HCT116 (cell line): ENCODE results near the gene CNTNAP2. TPM values are rescaled to one million over a fixed set of nuclear protein-coding genes. Genes with fewer than 3 reads are reported as not detected.

Experiments
- ATAC-seq: fragments of 200-7000 bp; cut with Tn5 transposase; 2 replicates; pipeline ENCODE4 v1.9.1; 2020; ENCODE audit warnings: mild to moderate bottlenecking, moderate library complexity
- BruUV-seq: library from RNA; stranded (reverse); fragments of 400-500 nt; replicated peaks from 2 replicates; lab custom pipeline; 2021; lab: Mats Ljungman, UMichigan
- CTCF ChIA-PET: fragments of 300-600 bp; sonication (Branson Sonifier 250); formaldehyde crosslinking; loops from one replicate; lab custom pipeline; 2021; ENCODE audit warnings: antibody characterized with exemption; lab: Charles Lee
- POLR2A ChIA-PET: fragments of 300-600, 350-600 bp; sonication (Branson Sonifier 250); formaldehyde crosslinking; loops from one replicate; lab custom pipeline; 2021; ENCODE audit warnings: antibody characterized with exemption; lab: Charles Lee
- RAD21 ChIA-PET, 2 experiments: fragments of 300-600 bp; sonication (Branson Sonifier 250); formaldehyde crosslinking; loops; one replicate each; lab custom pipeline; 2023; ENCODE audit warnings: low total read pairs in 2 of 2; ENCODE audit not compliant: uncharacterized antibody in 2 of 2, unreplicated experiment in 2 of 2, low non-redundant PET in 1 of 2; lab: Charles Lee
- DNase-seq: peaks from one replicate; pipeline ENCODE4 v3.0.0-alpha.2; 2010; ENCODE audit warnings: low read depth, low spot score
- H2AFZ ChIP-seq: fragments of 200-600 bp; shearing (Covaris generic), sonication (generic); 2 replicates; pipeline ENCODE4 v1.6.1; 2017; ENCODE audit warnings: low read depth, mixed run types, mixed read lengths, antibody characterized with exemption, low read length; ENCODE audit not compliant: poor library complexity, severe bottlenecking
- H3K27ac ChIP-seq: 2 replicates; pipeline ENCODE4 v1.5.1; 2012; ENCODE audit warnings: low read depth, low read length
- H3K27me3 ChIP-seq: fragments of 200-600 bp; sonication (generic); 2 replicates; pipeline ENCODE4 v1.6.1; 2016; ENCODE audit warnings: mixed run types, low read length, mixed read lengths; ENCODE audit not compliant: insufficient read depth
- H3K36me3 ChIP-seq, 2 experiments: fragments of 200-500 bp in 1 of 2; fragments of 200-600 bp in 1 of 2; sonication (Bioruptor generic) in 1 of 2; sonication (generic) in 1 of 2; 2 replicates each; pipeline versions ENCODE4 v1.5.1 to v1.6.1; 2014 to 2016; ENCODE audit warnings: low read length in 2 of 2, inconsistent platforms in 1 of 2, mixed read lengths in 1 of 2, mixed run types in 1 of 2; ENCODE audit not compliant: insufficient read depth in 2 of 2, control insufficient read depth in 1 of 2
- H3K4me1 ChIP-seq, 2 experiments: fragments of 200-600 bp in 1 of 2; sonication (generic) in 1 of 2; 2 replicates each; pipeline versions ENCODE4 v1.5.1 to v1.6.1; 2012 to 2017; ENCODE audit warnings: low read length in 2 of 2, inconsistent platforms in 1 of 2, mild to moderate bottlenecking in 1 of 2, mixed read lengths in 1 of 2, mixed run types in 1 of 2, moderate library complexity in 1 of 2; ENCODE audit not compliant: insufficient read depth in 2 of 2, control insufficient read depth in 1 of 2
- H3K4me2 ChIP-seq: fragments of 200-600 bp; sonication (generic); 2 replicates; pipeline ENCODE4 v1.6.1; 2017; ENCODE audit warnings: mixed run types, low read length, mixed read lengths
- H3K4me3 ChIP-seq, 2 experiments: fragments of 200-600 bp in 1 of 2; sonication (generic) in 1 of 2; replicated peaks in 1 of 2; 2 replicates each; pipeline ENCODE4 v1.5.1; 2011 to 2016; ENCODE audit warnings: low read length in 2 of 2, control low read depth in 1 of 2, low read depth in 1 of 2, mild to moderate bottlenecking in 1 of 2, mixed read lengths in 1 of 2, mixed run types in 1 of 2
- H3K79me2 ChIP-seq: fragments of 200-600 bp; sonication (generic); 2 replicates; pipeline ENCODE4 v1.6.1; 2017; ENCODE audit warnings: mild to moderate bottlenecking, mixed run types, low read length, moderate library complexity, mixed read lengths; ENCODE audit not compliant: insufficient read depth
- H3K9ac ChIP-seq: fragments of 200-600 bp; sonication (generic); 2 replicates; pipeline ENCODE4 v1.6.1; 2016; ENCODE audit warnings: low read length, mixed read lengths
- H3K9me2 ChIP-seq: fragments of 200-600 bp; sonication (generic), shearing (Covaris generic); 2 replicates; pipeline ENCODE4 v1.6.1; 2017; ENCODE audit warnings: mixed run types, mild to moderate bottlenecking, moderate library complexity; ENCODE audit not compliant: insufficient read depth
- H3K9me3 ChIP-seq, 2 experiments: fragments of 200-500 bp in 1 of 2; fragments of 200-600 bp in 1 of 2; sonication (Bioruptor generic) in 1 of 2; sonication (generic) in 1 of 2; 2 replicates each; pipeline ENCODE4 v1.6.1; 2014 to 2017; ENCODE audit warnings: low read length in 2 of 2, mixed read lengths in 2 of 2, inconsistent platforms in 1 of 2, low read depth in 1 of 2, mild to moderate bottlenecking in 1 of 2, mixed run types in 1 of 2, moderate library complexity in 1 of 2; ENCODE audit not compliant: control insufficient read depth in 1 of 2, insufficient read depth in 1 of 2
- H4K20me1 ChIP-seq: fragments of 200-600 bp; sonication (generic), shearing (Covaris generic); 2 replicates; pipeline ENCODE4 v1.6.1; 2017; ENCODE audit warnings: mixed run types, mild to moderate bottlenecking, moderate library complexity; ENCODE audit not compliant: insufficient read depth
- CEBPB ChIP-seq: IDR thresholded peaks from 2 replicates; pipeline ENCODE4 v1.6.1; 2012; ENCODE audit warnings: low read depth
- EGR1 ChIP-seq: IDR thresholded peaks from 2 replicates; pipeline ENCODE4 v1.6.1; 2012; ENCODE audit warnings: low read depth
- ELF1 ChIP-seq: IDR thresholded peaks from 2 replicates; pipeline ENCODE4 v1.6.1; 2012; ENCODE audit warnings: low read depth, borderline replicate concordance
- EZH2 ChIP-seq: fragments of 200-600 bp; sonication (generic); IDR thresholded peaks from 2 replicates; pipeline ENCODE4 v1.6.1; 2017; ENCODE audit warnings: antibody characterized with exemption, mixed run types
- EZH2phosphoT487 ChIP-seq: fragments of 200-600 bp; IDR thresholded peaks from 2 replicates; pipeline ENCODE4 v1.6.1; 2018; ENCODE audit warnings: antibody characterized with exemption, borderline replicate concordance
- MAX ChIP-seq: IDR thresholded peaks from 2 replicates; pipeline ENCODE4 v1.6.1; 2012
- POLR2A ChIP-seq: IDR thresholded peaks from 2 replicates; pipeline ENCODE4 v1.7.0; 2011; ENCODE audit warnings: borderline replicate concordance; ENCODE audit not compliant: insufficient read depth, insufficient read length; ENCODE audit errors: extremely low read depth
- REST ChIP-seq: IDR thresholded peaks from 2 replicates; pipeline ENCODE4 v1.6.1; 2012; ENCODE audit warnings: low read depth
- SIN3A ChIP-seq: IDR thresholded peaks from 2 replicates; pipeline ENCODE4 v1.6.1; 2012; ENCODE audit warnings: low read depth
- SP1 ChIP-seq: IDR thresholded peaks from 2 replicates; pipeline ENCODE4 v1.6.1; 2012; ENCODE audit warnings: low read depth
- SRF ChIP-seq: IDR thresholded peaks from 2 replicates; pipeline ENCODE4 v1.6.1; 2012; ENCODE audit warnings: low read depth
- YY1 ChIP-seq: IDR thresholded peaks from 2 replicates; pipeline ENCODE4 v1.6.1; 2011; ENCODE audit warnings: low read length, low read depth, moderate library complexity, mild to moderate bottlenecking; ENCODE audit not compliant: insufficient replicate concordance; ENCODE audit errors: extremely low read depth
- ZBTB33 ChIP-seq: IDR thresholded peaks from 2 replicates; pipeline ENCODE4 v1.6.1; 2011; ENCODE audit warnings: mild to moderate bottlenecking, low read length, moderate library complexity; ENCODE audit not compliant: insufficient replicate concordance; ENCODE audit errors: extremely low read depth
- ZFX ChIP-seq: fragments of 450-650 bp; IDR thresholded peaks from 2 replicates; pipeline ENCODE4 v1.6.1; 2017
- ZNF274 ChIP-seq: fragments of 200-500 bp; sonication (Bioruptor generic); IDR thresholded peaks from 2 replicates; pipeline ENCODE4 v1.6.1; 2014; ENCODE audit warnings: mild to moderate bottlenecking, low read depth, low read length, inconsistent platforms
- intact Hi-C: fragments of 100-400 bp; cut with micrococcal nuclease; formaldehyde crosslinking; loops from 2 replicates; pipeline ENCODE4 v1.10.0; 2022
- total RNA-seq: library from RNA; stranded (reverse); gene quantifications from one replicate; pipeline ENCODE4 v1.2.1, GENCODE V29; 2021; ENCODE audit not compliant: unreplicated experiment

The CNTNAP2 gene
- total RNA-seq, 1 experiment from 2014 or later, result 0.37 TPM

DNA sequence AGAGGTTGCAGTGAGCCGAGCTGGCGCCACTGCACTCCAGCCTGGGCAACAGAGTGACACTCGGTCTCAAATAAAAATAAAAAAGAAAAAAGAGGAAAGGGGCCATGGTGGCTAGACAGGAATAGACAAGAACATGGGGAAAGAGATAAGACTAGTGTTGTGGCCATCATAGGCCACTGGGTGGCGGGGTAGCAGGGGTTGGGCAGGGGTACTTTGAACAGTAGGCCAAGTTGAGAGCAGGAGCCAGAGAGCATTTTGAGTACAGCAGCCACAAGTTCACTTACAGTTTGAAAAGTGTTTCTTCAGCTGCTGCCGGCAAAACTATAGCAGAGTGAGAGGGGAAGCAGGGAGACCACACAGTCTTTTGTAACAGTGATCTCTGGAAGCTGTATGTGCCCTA, 656.0 kb downstream of the CNTNAP2 start:
- H3K27ac ChIP-seq, result no peak overlapping the region
- H2AFZ ChIP-seq, result no peak overlapping the region
- H3K27me3 ChIP-seq, result no peaks in the 10 kb centered on the region
- no peak overlapping the region for H3K4me3 ChIP-seq
- BruUV-seq, result no TSS peak
- no peaks in the 10 kb centered on the region for H3K79me2 ChIP-seq
- H3K4me2 ChIP-seq, result no peak overlapping the region
- TF ChIP-seq CEBPB (no peak), SP1 (no peak), ZBTB33 (no peak), EZH2 (no peak), ELF1 (no peak), REST (no peak), SRF (no peak), ZFX (no peak), SIN3A (no peak), EZH2phosphoT487 (no peak), POLR2A (no peak), ZNF274 (no peak), YY1 (no peak), MAX (no peak), EGR1 (no peak)
- RAD21 ChIA-PET, result no interaction called here
- H3K9me3 ChIP-seq, result peaks cover 6 to 27% of the 10 kb centered on the region in 2 experiments; a peak in 2 of 4 replicates
- intact Hi-C loops, result no loop called here
- no peaks in the 10 kb centered on the region; a peak in 1 of 4 replicates for H3K36me3 ChIP-seq
- no peaks in the 10 kb centered on the region for H3K9me2 ChIP-seq
- H4K20me1 ChIP-seq, result no peaks in the 10 kb centered on the region
- CTCF ChIA-PET, result interaction anchor here (0.6 kb wide), 1 partner anchor 870 kb away, joined by 3 read pairs; no protein-coding TSS in a partner anchor
- no peaks in the 10 kb centered on the region for H3K4me1 ChIP-seq
- POLR2A ChIA-PET, result no interaction called here
- H3K9ac ChIP-seq, result no peak overlapping the region
- DNase-seq (no peak), ATAC-seq (no peak)
